SH-SY5Y (cell line): ENCODE measurements around the gene MED13L.
A peak's percentile ranks its signal among the peaks of the same experiment; 100 is the strongest.

Experiments
- GATA2 ChIP-seq: IDR thresholded peaks from 2 replicates; pipeline ENCODE4 v1.6.1; 2011; ENCODE audit warnings: mild to moderate bottlenecking, low read depth, low read length
- GATA3 ChIP-seq: IDR thresholded peaks from 2 replicates; pipeline ENCODE4 v1.6.1; 2011; ENCODE audit warnings: low read depth, mild to moderate bottlenecking, low read length, moderate library complexity

DNA sequence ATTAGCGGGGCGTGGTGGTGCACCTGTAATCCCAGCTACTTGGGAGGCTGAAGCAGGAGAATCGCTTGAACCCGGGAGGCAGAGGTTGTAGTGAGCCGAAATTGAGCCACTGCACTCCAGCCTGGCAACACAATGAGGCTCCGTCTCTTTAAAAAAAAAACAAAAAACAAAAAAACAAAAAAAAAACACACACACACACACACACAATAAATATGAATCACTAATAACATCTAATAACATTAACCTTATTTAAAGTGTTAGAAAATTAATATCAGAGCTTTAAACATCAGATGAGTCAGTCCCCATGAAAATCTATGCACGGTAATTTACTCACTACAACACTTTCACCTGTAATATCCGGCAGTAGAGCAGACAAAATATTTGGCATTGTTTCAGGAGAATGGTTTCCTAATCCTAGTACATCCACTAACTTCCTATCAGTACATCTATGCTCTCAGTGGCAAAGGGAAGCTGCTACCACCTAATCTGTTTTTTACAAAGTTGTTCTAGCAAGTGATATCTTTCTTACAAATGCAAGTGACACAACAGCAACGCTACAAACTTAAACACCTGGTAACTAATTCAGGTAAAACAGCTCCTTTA lies 36.2 kb downstream of the MED13L start:
- TF ChIP-seq GATA2: peak; percentile 10; the same call in 1 of the 2 replicates
- no peak for TF ChIP-seq GATA3
